Middle frontal gyrus (tissue), 1 donor: ENCODE data around the gene BICRA.
"Not testable (repeated sequence)": the region's sequence is repeated elsewhere in the genome, so short reads cannot be mapped to it uniquely, and the experiment has no call there.

ENCODE experiments used
- DNase-seq: peaks from one replicate; pipeline ENCODE4 v3.0.0-alpha.2; 2015; ENCODE audit warnings: low spot score; ENCODE audit errors: extremely low spot score

The BICRA gene

GRCh38 chr19:47630594-47630993, 21.7 kb downstream of the BICRA start:
- DNase-seq, result no peak

GRCh38 chr19:47631681-47632446, 22.9 kb downstream of the BICRA start:
- no peak for DNase-seq

GRCh38 chr19:47633517-47633916, 24.6 kb downstream of the BICRA start:
- no peak for DNase-seq

- no peak for DNase-seq
These were observed 25.1 kb downstream of the BICRA start for GRCh38 chr19:47633996-47634395.

- not testable (repeated sequence) for DNase-seq
These were observed 26.3 kb downstream of the BICRA start for GRCh38 chr19:47635152-47635754.

- DNase-seq, result no peak
These were observed 28.6 kb downstream of the BICRA start for GRCh38 chr19:47637550-47637949.

GRCh38 chr19:47641891-47642485, 33.1 kb downstream of the BICRA start:
- DNase-seq, result no peak

GRCh38 chr19:47643281-47643680, 34.3 kb downstream of the BICRA start:
- DNase-seq, result no peak

- no peak for DNase-seq
These were observed 35.3 kb downstream of the BICRA start for GRCh38 chr19:47644199-47644598.

- no peak for DNase-seq
These were observed 36.0 kb downstream of the BICRA start for GRCh38 chr19:47644743-47645482.

GRCh38 chr19:47646924-47647323, 38.0 kb downstream of the BICRA start:
- no peak for DNase-seq

GRCh38 chr19:47649588-47649987, 40.7 kb downstream of the BICRA start:
- DNase-seq, result no peak

- no peak for DNase-seq
These were observed 41.8 kb downstream of the BICRA start for GRCh38 chr19:47650700-47651099.

- no peak for DNase-seq
These were observed 42.2 kb downstream of the BICRA start for GRCh38 chr19:47651132-47651531.

GRCh38 chr19:47651691-47652090, 42.8 kb downstream of the BICRA start:
- no peak for DNase-seq

- DNase-seq, result no peak
These were observed 43.4 kb downstream of the BICRA start for GRCh38 chr19:47652285-47652684.

- DNase-seq, result no peak
These were observed 44.9 kb downstream of the BICRA start for GRCh38 chr19:47653856-47654255.

GRCh38 chr19:47657719-47658118, 48.8 kb downstream of the BICRA start:
- DNase-seq, result no peak

- peak; percentile 20 for DNase-seq
These were observed 49.8 kb downstream of the BICRA start for GRCh38 chr19:47658431-47659348.

- DNase-seq, result no peak
These were observed 51.5 kb downstream of the BICRA start for GRCh38 chr19:47660435-47660832.

GRCh38 chr19:47661161-47661560, 52.2 kb downstream of the BICRA start:
- no peak for DNase-seq
